WTC11 (cell line): ENCODE results near the gene BEND5.

Source experiments
- AFF4 ChIP-seq: sonication (generic); formaldehyde crosslinking; IDR thresholded peaks from 2 replicates; pipeline ENCODE4 v1.8.1; 2023; ENCODE audit warnings: mild to moderate bottlenecking, missing genetic modification reagents, borderline replicate concordance
- ARID4B ChIP-seq: sonication (generic); formaldehyde crosslinking; IDR thresholded peaks from 2 replicates; pipeline ENCODE4 v1.8.0; 2023; ENCODE audit warnings: missing genetic modification reagents, mild to moderate bottlenecking, borderline replicate concordance
- ATF6 ChIP-seq: sonication (generic); formaldehyde crosslinking; IDR thresholded peaks from 2 replicates; pipeline ENCODE4 v1.8.1; 2023; ENCODE audit warnings: mild to moderate bottlenecking, missing genetic modification reagents
- CREB1 ChIP-seq: sonication (generic); formaldehyde crosslinking; IDR thresholded peaks from 2 replicates; pipeline ENCODE4 v1.8.0; 2023; ENCODE audit warnings: mild to moderate bottlenecking, missing genetic modification reagents
- CTCF ChIP-seq: fragments of 200-600 bp; IDR thresholded peaks from 2 replicates; pipeline ENCODE4 v1.8.0; 2022; ENCODE audit warnings: antibody characterized with exemption
- FOXP1 ChIP-seq: sonication (generic); formaldehyde crosslinking; IDR thresholded peaks from 2 replicates; pipeline ENCODE4 v1.8.0; 2022; ENCODE audit warnings: missing genetic modification reagents, mild to moderate bottlenecking, moderate library complexity, borderline replicate concordance
- SMAD4 ChIP-seq: sonication (generic); formaldehyde crosslinking; IDR thresholded peaks from 2 replicates; pipeline ENCODE4 v1.8.0; 2022; ENCODE audit warnings: mild to moderate bottlenecking, missing genetic modification reagents
- USF1 ChIP-seq: sonication (generic); formaldehyde crosslinking; IDR thresholded peaks from 2 replicates; pipeline ENCODE4 v1.8.0; 2022; ENCODE audit warnings: mild to moderate bottlenecking, missing genetic modification reagents
- USF2 ChIP-seq: sonication (generic); formaldehyde crosslinking; IDR thresholded peaks from 2 replicates; pipeline ENCODE4 v1.8.1; 2023; ENCODE audit warnings: mild to moderate bottlenecking, missing genetic modification reagents, moderate library complexity
- ZNF232 ChIP-seq: sonication (generic); formaldehyde crosslinking; IDR thresholded peaks from 2 replicates; pipeline ENCODE4 v1.8.0; 2022; ENCODE audit warnings: mild to moderate bottlenecking, missing genetic modification reagents

- TF ChIP-seq USF1 (CRISPR knock-in tag) = no peak
- no peak for TF ChIP-seq CTCF
- TF ChIP-seq ZNF232 = no peak
- TF ChIP-seq CREB1 (CRISPR knock-in tag) = no peak
- TF ChIP-seq SMAD4 (CRISPR knock-in tag) = no peak
- no peak for TF ChIP-seq AFF4 (CRISPR knock-in tag)
- no peak for TF ChIP-seq USF2 (CRISPR knock-in tag)
- no peak for TF ChIP-seq ARID4B
- no peak for TF ChIP-seq ATF6 (CRISPR knock-in tag)
- no peak for TF ChIP-seq FOXP1 (CRISPR knock-in tag)
Observed at GRCh38 chr1:48717082-48717481, 59.6 kb downstream of the BEND5 start.
